ENCODE data around the gene ITGB1BP1.

ITGB1BP1 gene

DNA sequence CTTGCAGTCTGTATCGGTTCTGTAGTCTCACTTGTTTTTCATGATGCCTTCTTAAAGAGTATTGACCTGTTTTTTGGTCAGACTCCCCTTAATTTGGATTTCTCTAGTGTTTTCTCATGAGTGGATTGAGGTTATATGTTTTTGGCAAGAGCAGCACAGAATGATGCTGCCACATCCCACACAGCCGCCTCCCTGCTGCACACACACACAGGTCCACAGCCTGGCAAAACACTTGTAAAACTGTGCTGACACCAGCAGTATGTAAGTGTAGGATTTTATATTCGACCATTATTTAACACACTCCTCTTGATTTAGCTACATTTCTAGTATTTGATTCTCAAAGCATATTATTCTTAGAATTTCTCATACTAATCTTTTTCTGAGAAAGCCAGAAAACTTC, 68.1 kb downstream of the ITGB1BP1 start:
- H3K27me3 ChIP-seq (ENCODE audit: insufficient read depth, low read depth, severe bottlenecking): no peaks in the 10 kb centered on the region
- TF ChIP-seq, protein P1, sequence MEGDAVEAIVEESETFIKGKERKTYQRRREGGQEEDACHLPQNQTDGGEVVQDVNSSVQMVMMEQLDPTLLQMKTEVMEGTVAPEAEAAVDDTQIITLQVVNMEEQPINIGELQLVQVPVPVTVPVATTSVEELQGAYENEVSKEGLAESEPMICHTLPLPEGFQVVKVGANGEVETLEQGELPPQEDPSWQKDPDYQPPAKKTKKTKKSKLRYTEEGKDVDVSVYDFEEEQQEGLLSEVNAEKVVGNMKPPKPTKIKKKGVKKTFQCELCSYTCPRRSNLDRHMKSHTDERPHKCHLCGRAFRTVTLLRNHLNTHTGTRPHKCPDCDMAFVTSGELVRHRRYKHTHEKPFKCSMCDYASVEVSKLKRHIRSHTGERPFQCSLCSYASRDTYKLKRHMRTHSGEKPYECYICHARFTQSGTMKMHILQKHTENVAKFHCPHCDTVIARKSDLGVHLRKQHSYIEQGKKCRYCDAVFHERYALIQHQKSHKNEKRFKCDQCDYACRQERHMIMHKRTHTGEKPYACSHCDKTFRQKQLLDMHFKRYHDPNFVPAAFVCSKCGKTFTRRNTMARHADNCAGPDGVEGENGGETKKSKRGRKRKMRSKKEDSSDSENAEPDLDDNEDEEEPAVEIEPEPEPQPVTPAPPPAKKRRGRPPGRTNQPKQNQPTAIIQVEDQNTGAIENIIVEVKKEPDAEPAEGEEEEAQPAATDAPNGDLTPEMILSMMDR (IDR thresholded peaks at IDR 0.05; ENCODE audit: low read depth, low read length): no peak
- DNase-seq: no peak
- no peak overlapping the region for H3K4me3 ChIP-seq (ENCODE audit: low read depth, low read length)
- peaks cover 41% of the 10 kb centered on the region for H3K36me3 ChIP-seq
- no peak overlapping the region for H3K27ac ChIP-seq
- no peaks in the 10 kb centered on the region for H3K9me3 ChIP-seq (ENCODE audit: severe bottlenecking)

DNA sequence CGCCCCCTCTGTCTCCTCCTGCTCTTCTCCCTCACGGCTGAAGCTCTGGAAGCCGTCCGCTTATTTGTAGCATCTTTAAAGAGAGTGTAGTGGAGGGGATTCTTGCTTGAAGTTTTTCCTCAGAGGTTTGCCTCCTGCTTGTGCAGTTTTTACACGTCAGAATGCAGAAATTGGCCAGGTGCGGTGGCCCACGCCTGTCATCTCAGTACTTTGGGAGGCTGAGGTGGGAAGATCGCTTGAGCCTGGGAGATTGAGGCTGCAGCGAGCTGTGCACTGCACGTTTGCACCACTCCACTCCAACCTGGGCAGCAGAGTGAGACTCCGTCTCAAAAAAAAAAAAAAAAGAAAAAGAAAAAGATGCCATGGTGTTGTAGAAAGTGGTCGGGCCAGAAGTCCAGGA, 69.0 kb downstream of the ITGB1BP1 start:
- Histone ChIP-seq H3K4me3 (ENCODE audit: low read depth, low read length) (no peak overlapping the region), H3K36me3 (peaks cover 32% of the 10 kb centered on the region), H3K9me3 (ENCODE audit: severe bottlenecking) (no peaks in the 10 kb centered on the region), H3K27ac (no peak overlapping the region), H3K27me3 (ENCODE audit: insufficient read depth, low read depth, severe bottlenecking) (no peaks in the 10 kb centered on the region)
- TF ChIP-seq, protein P1 (IDR thresholded peaks at IDR 0.05; ENCODE audit: low read depth, low read length): no peak
- no peak for DNase-seq

Measured in WERI-Rb-1 (cell line).